Hepatocyte (in vitro differentiated cells): ENCODE results near the gene BATF3.
"Not testable (repeated sequence)": the region's sequence is repeated elsewhere in the genome, so short reads cannot be mapped to it uniquely, and the experiment has no call there.

Source experiments
- CTCF ChIP-seq: fragments of 200-600 bp; sonication (generic); IDR thresholded peaks from 2 replicates; pipeline ENCODE4 v1.5.1; 2016; ENCODE audit warnings: antibody characterized with exemption, mild to moderate bottlenecking; ENCODE audit not compliant: poor library complexity
- EZH2 ChIP-seq: fragments of 200-600 bp; sonication (generic); IDR thresholded peaks from 2 replicates; pipeline ENCODE4 v1.6.1; 2016; ENCODE audit warnings: antibody characterized with exemption, mild to moderate bottlenecking, borderline replicate concordance
- EZH2phosphoT487 ChIP-seq: fragments of 200-600 bp; sonication (generic); IDR thresholded peaks from one replicate; pipeline ENCODE4 v1.6.1; 2018; ENCODE audit warnings: antibody characterized with exemption, mild to moderate bottlenecking, low read depth, moderate library complexity; ENCODE audit not compliant: unreplicated experiment, severe bottlenecking

GRCh38 chr1:212711974-212712373 is 12.3 kb upstream of the BATF3 start:
- TF ChIP-seq CTCF, EZH2, EZH2phosphoT487: not testable (repeated sequence)
